CD8-positive, alpha-beta memory T cell (primary cell): ENCODE results near the gene ANKRD39. TPM values are rescaled to one million over a fixed set of nuclear protein-coding genes. Genes with fewer than 3 reads are reported as not detected.

Experiments
- CTCF ChIA-PET: fragments of 350-600 bp; sonication (Branson Sonifier 250); formaldehyde crosslinking; loops from one replicate; lab custom pipeline; 2021; ENCODE audit warnings: antibody characterized with exemption; lab: Charles Lee
- POLR2A ChIA-PET: fragments of 350-600 bp; sonication (Branson Sonifier 250); formaldehyde crosslinking; loops from one replicate; lab custom pipeline; 2021; ENCODE audit warnings: antibody characterized with exemption; lab: Charles Lee
- DNase-seq, 5 donors: peaks; one replicate each; pipeline versions ENCODE4 v3.0.0 to v3.0.0-alpha.2; 2020 to 2022; ENCODE audit warnings: mixed read lengths in 1 of 5
- H3K27ac ChIP-seq: one replicate; pipeline ENCODE4 v1.7.0; 2013; ENCODE audit warnings: low read depth, mild to moderate bottlenecking, low read length, moderate library complexity
- H3K27me3 ChIP-seq: 2 replicates; pipeline ENCODE4 v1.7.0; 2013; ENCODE audit warnings: low read length, mild to moderate bottlenecking; ENCODE audit not compliant: insufficient read depth, poor library complexity, severe bottlenecking
- H3K36me3 ChIP-seq: 2 replicates; pipeline ENCODE4 v1.7.0; 2013; ENCODE audit warnings: mild to moderate bottlenecking, low read length, moderate library complexity; ENCODE audit not compliant: insufficient read depth
- H3K4me1 ChIP-seq: 2 replicates; pipeline ENCODE4 v1.7.0; 2013; ENCODE audit warnings: mild to moderate bottlenecking, low read length, moderate library complexity; ENCODE audit not compliant: insufficient read depth
- H3K4me3 ChIP-seq: 2 replicates; pipeline ENCODE4 v1.7.0; 2013; ENCODE audit warnings: mild to moderate bottlenecking, low read length
- H3K9me3 ChIP-seq: 2 replicates; pipeline ENCODE4 v1.7.0; 2013; ENCODE audit warnings: mild to moderate bottlenecking, low read length
- H3K27ac Mint-ChIP-seq, 8 donors: one replicate each; pipeline ENCODE4 v1.8.0; 2020 to 2021; ENCODE audit warnings: mixed read lengths in 8 of 8, mild to moderate bottlenecking in 6 of 8, inconsistent platforms in 3 of 8, moderate library complexity in 3 of 8
- H3K27me3 Mint-ChIP-seq, 2 donors: one replicate each; pipeline ENCODE4 v1.8.0; 2020 to 2021; ENCODE audit warnings: mixed read lengths in 2 of 2, mild to moderate bottlenecking in 1 of 2, moderate library complexity in 1 of 2
- H3K36me3 Mint-ChIP-seq, 3 donors: one replicate each; pipeline ENCODE4 v1.8.0; 2020 to 2021; ENCODE audit warnings: mixed read lengths in 3 of 3, inconsistent platforms in 1 of 3, mild to moderate bottlenecking in 1 of 3
- H3K4me1 Mint-ChIP-seq, 3 donors: one replicate each; pipeline ENCODE4 v1.8.0; 2020 to 2021; ENCODE audit warnings: mixed read lengths in 3 of 3, inconsistent platforms in 1 of 3, mild to moderate bottlenecking in 1 of 3
- H3K4me3 Mint-ChIP-seq, 7 donors: one replicate each; pipeline ENCODE4 v1.8.0; 2020 to 2021; ENCODE audit warnings: mixed read lengths in 7 of 7, mild to moderate bottlenecking in 6 of 7, moderate library complexity in 4 of 7, inconsistent platforms in 2 of 7
- H3K9me3 Mint-ChIP-seq, 5 donors: one replicate each; pipeline ENCODE4 v1.8.0; 2020 to 2022; ENCODE audit warnings: mixed read lengths in 5 of 5, mild to moderate bottlenecking in 3 of 5, moderate library complexity in 2 of 5, inconsistent platforms in 1 of 5
- polyA plus RNA-seq: library from polyadenylated mRNA; unstranded; fragments of 300-500 nt; fragmentation: Illumina TruSeq; gene quantifications from one replicate; pipeline ENCODE4 v1.2.3, GENCODE V29; 2021
- total RNA-seq, 2 experiments: library from RNA; stranded (reverse); gene quantifications; one replicate each; pipeline ENCODE4 v1.2.3, GENCODE V29; 2021

The ANKRD39 gene
- total and polyA plus RNA-seq, 3 experiments from 2014 or later, result 29.6 to 32.2 (median 30.9) TPM

DNA sequence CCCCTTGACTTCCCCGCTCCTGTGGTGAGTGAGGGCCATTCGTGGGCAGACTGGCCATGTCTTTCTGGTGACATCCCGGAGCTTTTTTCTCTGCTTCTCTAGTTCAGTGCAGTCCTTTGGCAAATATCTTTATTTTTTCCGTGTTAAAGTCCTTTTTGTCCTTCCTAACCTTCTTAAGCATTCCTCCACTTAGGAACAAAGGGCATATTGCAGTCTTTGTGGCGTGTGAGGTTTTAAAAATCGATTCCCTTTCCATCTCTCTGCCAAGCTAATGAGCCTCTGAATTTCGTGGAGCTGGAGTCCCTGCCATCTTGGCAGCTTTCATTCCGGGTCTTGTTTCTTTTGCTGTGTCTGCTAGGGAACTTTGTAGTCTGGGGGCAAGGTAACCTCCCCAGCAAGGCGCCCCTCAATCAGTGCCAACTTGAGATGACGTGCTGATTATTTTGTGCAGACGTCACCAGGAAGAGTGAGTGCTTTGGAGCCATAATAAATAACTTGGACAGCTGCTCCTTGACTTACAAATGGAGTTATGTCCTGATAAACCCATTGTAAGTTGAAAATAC is 36.6 kb downstream of the ANKRD39 start:
- H3K27me3 ChIP-seq, result no peaks in the 10 kb centered on the region
- Mint-ChIP-seq H3K9me3 (no peaks in the 10 kb centered on the region), H3K4me1 (peaks cover 49 to 70% (median 49%) of the 10 kb centered on the region in 3 donors), H3K36me3 (peaks cover 0 to 80% (median 10%) of the 10 kb centered on the region in 3 donors), H3K27me3 (peaks cover 0 to 1% of the 10 kb centered on the region in 2 donors), H3K4me3 (peak overlapping the region in 6 of 7 donors; percentile 19 to 90 (median 57)), H3K27ac (peak overlapping the region in 7 of 8 donors; percentile 15 to 92 (median 53))
- H3K27ac ChIP-seq, result no peak overlapping the region
- H3K36me3 ChIP-seq, result peaks cover 13% of the 10 kb centered on the region
- H3K4me3 ChIP-seq, result no peak overlapping the region
- CTCF ChIA-PET, result interaction anchor here (1.1 to 1.2 kb wide), 3 partner anchors 37 to 130 kb away, joined by 3 to 4 read pairs (median 3); partner anchors contain the start of genes ANKRD39 and CNNM4
- POLR2A ChIA-PET, result no interaction called here
- no peaks in the 10 kb centered on the region for H3K9me3 ChIP-seq
- peaks cover 46% of the 10 kb centered on the region for H3K4me1 ChIP-seq
- DNase-seq, result no peak

DNA sequence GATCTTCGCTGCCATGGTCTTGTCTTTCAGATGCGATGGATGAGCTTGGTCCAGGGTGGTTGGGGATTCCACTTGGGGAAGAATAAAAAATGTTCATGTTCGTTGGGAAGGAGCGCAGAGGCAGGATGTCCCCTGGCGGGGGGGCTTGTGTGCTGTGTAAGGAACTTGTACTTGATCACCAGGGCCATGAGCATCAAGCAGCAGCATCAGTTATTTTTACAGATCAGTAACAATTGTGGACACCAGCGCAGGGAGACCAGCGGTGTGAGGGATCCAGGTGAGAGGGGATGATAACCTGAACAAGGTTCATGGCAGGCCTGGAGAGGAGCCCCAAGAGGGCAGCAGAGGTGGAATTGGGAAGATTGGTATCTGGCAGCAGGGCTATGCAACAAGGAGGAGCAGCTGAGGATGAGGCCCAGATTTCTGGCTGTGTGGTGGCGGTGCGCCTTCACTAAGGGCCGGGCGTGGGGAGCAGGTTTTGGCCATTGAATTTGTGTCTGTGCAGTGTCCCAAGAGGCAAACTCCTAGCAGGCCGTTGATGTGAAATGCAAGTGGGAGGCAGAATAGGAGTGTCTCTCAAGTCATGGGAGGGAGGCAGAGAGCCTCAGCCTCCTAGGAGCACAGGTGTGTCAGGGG is 37.8 kb downstream of the ANKRD39 start:
- Histone ChIP-seq H3K4me3 (no peak overlapping the region), H3K27ac (no peak overlapping the region), H3K9me3 (no peaks in the 10 kb centered on the region), H3K36me3 (peaks cover 13% of the 10 kb centered on the region), H3K4me1 (peaks cover 50% of the 10 kb centered on the region), H3K27me3 (no peaks in the 10 kb centered on the region)
- DNase-seq, result no peak
- peak overlapping the region; percentile 9 to 92 (median 76) for H3K27ac Mint-ChIP-seq
- CTCF ChIA-PET, result interaction anchor here (1.1 to 5.8 kb wide), 3 partner anchors 38 to 131 kb away, joined by 3 to 38 read pairs (median 3); partner anchors contain the start of gene ANKRD39
- no peaks in the 10 kb centered on the region for H3K9me3 Mint-ChIP-seq
- peak overlapping the region; percentile 85 to 93 (median 87) for H3K4me3 Mint-ChIP-seq
- peaks cover 0 to 1% of the 10 kb centered on the region in 2 donors for H3K27me3 Mint-ChIP-seq
- POLR2A ChIA-PET, result no interaction called here
- peaks cover 54 to 76% (median 55%) of the 10 kb centered on the region in 3 donors for H3K4me1 Mint-ChIP-seq
- H3K36me3 Mint-ChIP-seq, result peaks cover 0 to 74% (median 10%) of the 10 kb centered on the region in 3 donors

DNA sequence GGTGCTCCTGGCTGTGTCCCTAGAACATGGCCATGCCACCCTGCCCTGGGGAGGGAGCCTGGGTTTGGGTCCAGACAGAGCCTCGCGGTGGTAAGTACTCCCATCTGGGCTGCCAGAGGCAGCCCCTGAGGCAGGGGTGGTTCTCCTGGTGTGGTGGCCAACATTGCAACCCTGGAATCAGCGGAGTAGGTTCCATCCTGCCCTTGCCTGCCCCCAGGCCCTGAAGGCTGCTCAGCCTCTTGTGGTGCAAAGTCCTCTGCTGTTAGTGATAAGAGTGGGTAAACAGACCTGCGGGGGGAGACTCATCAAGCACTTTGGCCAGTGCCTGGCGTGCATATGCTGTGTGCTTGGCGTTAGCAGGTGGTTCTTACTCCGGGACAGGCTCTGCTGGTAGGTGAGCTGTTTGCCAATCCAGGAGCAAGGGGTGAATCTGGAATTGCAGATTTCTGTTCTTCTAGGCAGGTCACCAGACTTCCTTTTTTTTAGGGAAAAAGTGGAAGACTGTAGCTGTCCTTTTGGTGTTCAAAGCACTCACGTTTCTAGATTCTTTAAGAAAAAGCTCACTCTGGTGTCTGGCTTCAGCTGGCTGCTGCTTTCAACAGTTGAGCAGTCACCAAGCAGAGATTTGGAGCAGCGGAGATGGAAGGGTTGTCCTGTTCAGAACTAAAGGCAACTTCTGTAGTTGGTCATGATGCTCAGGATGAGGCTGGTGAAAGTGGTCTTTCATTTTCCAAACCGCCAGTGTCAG is 38.5 kb downstream of the ANKRD39 start:
- CTCF ChIA-PET, result interaction anchor here (1.2 to 5.8 kb wide), 4 partner anchors 15 to 265 kb away, joined by 3 to 38 read pairs (median 4); partner anchors contain the start of gene ANKRD39
- no peaks in the 10 kb centered on the region for H3K9me3 ChIP-seq
- Mint-ChIP-seq H3K36me3 (peaks cover 0 to 67% (median 10%) of the 10 kb centered on the region in 3 donors), H3K4me3 (peak overlapping the region; percentile 85 to 93 (median 87)), H3K27me3 (peaks cover 0 to 1% of the 10 kb centered on the region in 2 donors), H3K4me1 (peaks cover 56 to 78% (median 57%) of the 10 kb centered on the region in 3 donors), H3K9me3 (no peaks in the 10 kb centered on the region), H3K27ac (peak overlapping the region; percentile 9 to 89 (median 74))
- peaks cover 13% of the 10 kb centered on the region for H3K36me3 ChIP-seq
- H3K27me3 ChIP-seq, result no peaks in the 10 kb centered on the region
- peaks cover 52% of the 10 kb centered on the region for H3K4me1 ChIP-seq
- DNase-seq, result no peak
- POLR2A ChIA-PET, result interaction anchor here (1.1 kb wide), 1 partner anchor 13 kb away, joined by 5 read pairs; no protein-coding TSS in a partner anchor
- no peak overlapping the region for H3K4me3 ChIP-seq
- no peak overlapping the region for H3K27ac ChIP-seq

- Mint-ChIP-seq H3K4me3 (peak overlapping the region; percentile 85 to 93 (median 87)), H3K27me3 (peaks cover 0 to 1% of the 10 kb centered on the region in 2 donors), H3K36me3 (peaks cover 0 to 55% (median 10%) of the 10 kb centered on the region in 3 donors), H3K4me1 (peaks cover 58 to 76% (median 63%) of the 10 kb centered on the region in 3 donors), H3K9me3 (no peaks in the 10 kb centered on the region), H3K27ac (peak overlapping the region; percentile 3 to 75 (median 62))
- Histone ChIP-seq H3K36me3 (peaks cover 6% of the 10 kb centered on the region), H3K27me3 (no peaks in the 10 kb centered on the region), H3K4me1 (peaks cover 52% of the 10 kb centered on the region), H3K9me3 (no peaks in the 10 kb centered on the region), H3K4me3 (peak overlapping the region; percentile 84), H3K27ac (no peak overlapping the region)
- no peak for DNase-seq
- ChIA-PET POLR2A (interaction anchor here (0.6 to 1.1 kb wide), 3 partner anchors 12 to 225 kb away, joined by 3 to 5 read pairs (median 4); no protein-coding TSS in a partner anchor), CTCF (interaction anchor here (0.7 to 5.8 kb wide), 9 partner anchors 8 to 264 kb away, joined by 3 to 38 read pairs (median 3); partner anchors contain the start of genes ANKRD39 and CNNM4)
Measured at GRCh38 chr2:96817882-96818281, 39.9 kb downstream of the ANKRD39 start.

- Mint-ChIP-seq H3K4me1 (peaks cover 63 to 77% (median 67%) of the 10 kb centered on the region in 3 donors), H3K27ac (peak overlapping the region in 5 of 8 donors; percentile 3 to 80 (median 67)), H3K36me3 (peaks cover 0 to 54% (median 12%) of the 10 kb centered on the region in 3 donors), H3K27me3 (peaks cover 0 to 1% of the 10 kb centered on the region in 2 donors), H3K9me3 (no peaks in the 10 kb centered on the region), H3K4me3 (peak overlapping the region; percentile 85 to 93 (median 87))
- no peaks in the 10 kb centered on the region for H3K27me3 ChIP-seq
- CTCF ChIA-PET, result interaction anchor here (0.6 to 5.8 kb wide), 14 partner anchors 8 to 146 kb away, joined by 3 to 38 read pairs (median 5); partner anchors contain the start of genes ANKRD39 and CNNM4
- peaks cover 52% of the 10 kb centered on the region for H3K4me1 ChIP-seq
- peaks cover 5% of the 10 kb centered on the region for H3K36me3 ChIP-seq
- no peak overlapping the region for H3K27ac ChIP-seq
- peak overlapping the region; percentile 84 for H3K4me3 ChIP-seq
- POLR2A ChIA-PET, result interaction anchor here (0.6 to 3.0 kb wide), 11 partner anchors 11 to 295 kb away, joined by 3 to 40 read pairs (median 4); partner anchors contain the start of genes ANKRD39 and CNNM4
- no peak for DNase-seq
- no peaks in the 10 kb centered on the region for H3K9me3 ChIP-seq
Measured at GRCh38 chr2:96816836-96817702, 40.7 kb downstream of the ANKRD39 start.

DNA sequence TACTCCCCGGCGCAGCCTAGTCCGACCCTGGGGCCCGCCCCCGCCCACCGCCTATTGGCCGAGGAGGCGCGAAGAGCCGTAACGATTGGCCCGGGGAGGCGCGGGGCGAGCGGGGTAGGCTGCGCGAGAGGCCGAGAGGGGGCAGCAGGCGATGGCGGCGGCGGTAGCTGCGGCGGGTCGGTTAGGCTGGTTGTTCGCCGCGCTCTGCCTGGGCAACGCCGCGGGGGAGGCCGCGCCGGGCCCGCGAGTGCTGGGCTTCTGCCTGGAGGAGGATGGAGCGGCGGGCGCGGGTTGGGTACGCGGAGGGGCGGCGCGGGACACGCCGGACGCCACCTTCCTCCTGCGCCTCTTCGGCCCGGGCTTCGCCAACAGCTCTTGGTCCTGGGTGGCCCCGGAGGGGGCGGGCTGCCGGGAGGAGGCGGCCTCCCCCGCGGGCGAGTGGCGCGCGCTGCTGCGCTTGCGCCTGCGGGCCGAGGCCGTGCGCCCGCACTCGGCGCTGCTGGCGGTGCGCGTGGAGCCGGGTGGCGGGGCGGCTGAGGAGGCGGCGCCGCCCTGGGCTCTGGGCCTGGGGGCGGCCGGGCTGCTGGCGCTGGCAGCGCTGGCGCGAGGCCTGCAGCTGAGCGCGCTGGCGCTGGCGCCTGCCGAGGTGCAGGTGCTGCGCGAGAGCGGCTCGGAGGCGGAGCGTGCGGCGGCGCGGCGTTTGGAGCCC is 41.5 kb downstream of the ANKRD39 start, which contains the start of gene CNNM3:
Gene CNNM3, plus strand, starts transcription at position 142 of the 709 bp plus-strand sequence. Its CDS starts 10 bp downstream, at position 152.
- Histone ChIP-seq H3K4me1 (peaks cover 48% of the 10 kb centered on the region), H3K4me3 (peak within 1 kb of the TSS; percentile 84), H3K36me3 (peaks cover 5% of the 10 kb centered on the region), H3K9me3 (no peaks in the 10 kb centered on the region), H3K27me3 (no peaks in the 10 kb centered on the region), H3K27ac (peak within 1 kb of the TSS; percentile 69)
- peak within 1 kb of the TSS; percentile 56 to 96 (median 94) for H3K27ac Mint-ChIP-seq
- H3K36me3 Mint-ChIP-seq, result peaks cover 0 to 53% (median 12%) of the 10 kb centered on the region in 3 donors
- POLR2A ChIA-PET, result interaction anchor here (0.6 to 3.0 kb wide), 15 partner anchors 10 to 296 kb away, joined by 3 to 40 read pairs (median 4); partner anchors contain the start of genes ANKRD39 and CNNM4
- CTCF ChIA-PET, result interaction anchor here (0.6 to 5.8 kb wide), 13 partner anchors 9 to 147 kb away, joined by 3 to 38 read pairs (median 6); partner anchors contain the start of genes ANKRD39 and CNNM4
- DNase-seq, result peak; percentile 91 to 96 (median 94)
- H3K4me3 Mint-ChIP-seq, result peak within 1 kb of the TSS; percentile 92 to 97 (median 96)
- peaks cover 0 to 1% of the 10 kb centered on the region in 2 donors for H3K27me3 Mint-ChIP-seq
- H3K9me3 Mint-ChIP-seq, result no peaks in the 10 kb centered on the region
- H3K4me1 Mint-ChIP-seq, result peaks cover 60 to 76% (median 68%) of the 10 kb centered on the region in 3 donors
